HL-60 (cell line): Measurements from ENCODE around the gene IZUMO1.

Source experiments
- DNase-seq, 2 experiments: peaks; one replicate each; pipeline ENCODE4 v3.0.0-alpha.2; 2010 to 2020; ENCODE audit warnings: low read depth in 1 of 2, low spot score in 1 of 2
- H3K27ac ChIP-seq: fragments of 250-450 bp; sonication (Bioruptor Pico); replicated peaks from 2 replicates; pipeline ENCODE4 v1.5.1; 2020; ENCODE audit warnings: mild to moderate bottlenecking, moderate library complexity
- H3K27me3 ChIP-seq: fragments of 250-450 bp; sonication (Bioruptor Pico); 2 replicates; pipeline ENCODE4 v1.5.1; 2021; ENCODE audit warnings: mild to moderate bottlenecking, moderate library complexity; ENCODE audit not compliant: insufficient read depth, poor library complexity, severe bottlenecking
- H3K4me3 ChIP-seq: replicated peaks from 2 replicates; pipeline ENCODE4 v1.5.1; 2011; ENCODE audit warnings: mild to moderate bottlenecking, control low read depth, low read length; ENCODE audit not compliant: insufficient read depth
- CTCF ChIP-seq: IDR thresholded peaks from one replicate; pipeline ENCODE4 v1.5.1; 2011; ENCODE audit warnings: low read length, control low read depth, inconsistent platforms; ENCODE audit not compliant: insufficient read depth
- GABPA ChIP-seq: IDR thresholded peaks from 2 replicates; pipeline ENCODE4 v1.6.1; 2012; ENCODE audit warnings: low read depth
- POLR2AphosphoS5 ChIP-seq: IDR thresholded peaks from 2 replicates; pipeline ENCODE4 v1.6.1; 2012; ENCODE audit warnings: low read depth
- REST ChIP-seq: IDR thresholded peaks from 2 replicates; pipeline ENCODE4 v1.6.1; 2012; ENCODE audit warnings: low read depth; ENCODE audit not compliant: insufficient replicate concordance
- SPI1 ChIP-seq: IDR thresholded peaks from 2 replicates; pipeline ENCODE4 v1.6.1; 2012; ENCODE audit warnings: low read depth, mild to moderate bottlenecking, borderline replicate concordance

Gene IZUMO1

GRCh38 chr19:48755084-48755641, 8.5 kb upstream of the IZUMO1 start, which contains the start of gene FGF21:
FGF21 (plus strand) TSS chr19:48755524; CDS start chr19:48756237, 713 bp downstream.
- no peak within 1 kb of the TSS for H3K4me3 ChIP-seq
- peaks cover 35% of the 10 kb centered on the region for H3K27me3 ChIP-seq
- no peak within 1 kb of the TSS for H3K27ac ChIP-seq
- no peak for DNase-seq
- no peak for TF ChIP-seq GABPA
- TF ChIP-seq REST: no peak
- no peak for TF ChIP-seq SPI1
- TF ChIP-seq POLR2AphosphoS5: no peak
- no peak for TF ChIP-seq CTCF

- Histone ChIP-seq H3K4me3 (no peak within 1 kb of the TSS), H3K27ac (no peak within 1 kb of the TSS), H3K27me3 (peaks cover 36% of the 10 kb centered on the region)
- TF ChIP-seq CTCF: no peak
- no peak for TF ChIP-seq REST
- TF ChIP-seq SPI1: no peak
- TF ChIP-seq POLR2AphosphoS5: no peak
- no peak for TF ChIP-seq GABPA
- no peak for DNase-seq
Measured at GRCh38 chr19:48752496-48753365, 6.0 kb upstream of the IZUMO1 start, which contains the start of gene FUT1. FUT1 (minus strand) TSS chr19:48752641; CDS start chr19:48751281, 1,360 bp downstream.

- no peak overlapping the region for H3K4me3 ChIP-seq
- peaks cover 36% of the 10 kb centered on the region for H3K27me3 ChIP-seq
- no peak for DNase-seq
- TF ChIP-seq REST (no peak), SPI1 (no peak), CTCF (no peak), POLR2AphosphoS5 (no peak), GABPA (no peak)
- no peak overlapping the region for H3K27ac ChIP-seq
Measured at GRCh38 chr19:48751845-48752495, 5.3 kb upstream of the IZUMO1 start.
